ENCODE results near the gene SQOR.

SQOR gene

GRCh38 chr15:45634432-45635190 lies at the start of gene SQOR:
Gene SQOR, plus strand, starts transcription at chr15:45635029. Its CDS starts 23,895 bp downstream, at chr15:45658924.
- peak; percentile 74 for DNase-seq (ENCODE audit: low read depth)

DNA sequence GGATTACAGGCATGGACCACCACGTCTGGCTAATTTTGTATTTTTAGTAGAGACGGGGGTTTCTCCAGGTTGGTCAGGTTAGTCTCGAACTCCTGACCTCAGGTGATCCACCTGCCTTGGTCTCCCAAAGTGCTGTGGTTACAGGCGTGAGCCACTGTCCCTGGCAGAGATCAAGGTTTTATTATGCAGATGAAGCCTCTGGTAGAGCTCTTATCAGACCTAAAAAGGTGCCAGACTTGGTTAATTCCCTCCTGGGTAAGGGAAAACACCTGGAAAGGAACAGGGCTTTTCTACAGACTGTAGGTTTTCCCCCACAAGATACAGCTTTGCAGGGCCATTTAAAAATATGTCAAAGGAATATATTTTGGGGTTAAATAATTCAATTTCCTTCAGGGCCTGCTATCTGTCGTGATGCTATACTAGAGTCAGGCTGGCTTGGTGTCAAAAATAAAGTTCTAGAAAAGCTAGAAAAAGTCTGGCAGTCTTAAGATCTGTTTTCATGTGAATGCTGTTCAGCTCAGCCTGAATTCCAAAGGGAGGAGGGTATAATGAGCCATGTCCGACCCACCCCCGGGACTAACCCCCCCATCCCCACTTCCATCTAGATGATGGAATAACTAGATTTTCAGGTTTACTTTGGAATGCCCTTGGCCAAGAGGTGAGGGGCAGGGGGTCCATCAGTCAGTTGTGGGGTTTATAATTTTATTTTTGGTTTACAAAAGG lies 49.6 kb upstream of the SQOR start:
- no peak for DNase-seq (ENCODE audit: low read depth)

DNA sequence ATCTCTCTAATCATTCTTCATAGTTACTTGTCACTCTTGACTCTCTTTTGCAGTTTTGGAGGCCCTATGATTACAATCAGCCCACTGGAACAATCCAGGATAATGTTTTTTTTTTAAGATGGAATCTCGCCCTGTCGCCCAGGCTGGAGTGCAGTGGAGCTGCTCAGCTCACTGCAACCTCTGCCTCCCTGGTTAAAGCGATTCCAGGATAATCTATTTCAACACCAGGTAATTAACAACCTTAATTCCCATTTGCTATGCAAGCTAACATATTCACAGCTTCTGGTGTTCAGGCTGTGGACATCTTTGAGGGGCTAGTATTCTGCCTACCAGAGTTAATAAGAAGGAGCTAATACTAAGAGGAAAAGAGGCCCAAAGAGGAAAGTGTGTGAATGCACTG lies 48.7 kb upstream of the SQOR start:
- no peak for DNase-seq (ENCODE audit: low read depth)

GRCh38 chr15:45586601-45587094 lies 48.2 kb upstream of the SQOR start:
- no peak for DNase-seq (ENCODE audit: low read depth)

DNA sequence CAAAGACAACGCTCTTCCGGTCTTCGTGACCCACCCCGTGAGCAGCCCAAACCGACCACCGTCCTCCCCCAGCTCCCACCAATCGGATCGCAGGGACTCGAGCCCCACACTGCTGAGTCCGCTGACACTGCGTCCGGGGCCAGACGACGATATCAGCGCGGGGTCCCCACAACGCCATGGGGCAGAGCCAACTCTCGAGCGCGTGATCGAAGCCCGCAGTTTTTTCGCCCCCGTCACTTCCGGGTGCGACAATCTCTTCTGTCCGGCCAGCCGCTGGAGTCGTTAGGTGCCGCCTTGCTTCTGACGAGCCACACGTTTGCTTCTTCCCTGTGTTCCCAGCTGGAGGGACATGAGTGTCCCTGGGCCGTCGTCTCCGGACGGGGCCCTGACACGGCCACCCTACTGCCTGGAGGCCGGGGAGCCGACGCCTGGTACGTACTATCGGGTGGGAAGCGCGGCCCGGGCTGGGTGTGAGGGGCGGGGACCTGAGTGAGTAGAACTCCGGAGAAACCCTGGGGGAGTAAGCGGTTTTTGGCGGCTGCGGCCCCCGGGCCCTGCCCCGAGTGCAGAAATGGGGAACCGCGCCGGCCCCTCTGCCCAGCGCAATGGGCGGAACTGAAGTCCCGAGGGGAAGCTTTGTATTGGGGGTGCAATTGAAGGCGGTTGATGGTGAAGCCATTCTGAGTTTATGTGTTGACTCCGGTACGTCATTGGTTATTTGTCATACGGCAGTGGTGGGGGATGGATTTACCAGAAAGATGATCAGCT lies 47.5 kb upstream of the SQOR start, which contains the start of gene BLOC1S6:
TSS of gene BLOC1S6 (plus strand) at position 285 of the 768 bp plus-strand sequence. CDS start at position 350, 65 bp downstream.
- peak; percentile 89 for DNase-seq (ENCODE audit: low read depth)

DNA sequence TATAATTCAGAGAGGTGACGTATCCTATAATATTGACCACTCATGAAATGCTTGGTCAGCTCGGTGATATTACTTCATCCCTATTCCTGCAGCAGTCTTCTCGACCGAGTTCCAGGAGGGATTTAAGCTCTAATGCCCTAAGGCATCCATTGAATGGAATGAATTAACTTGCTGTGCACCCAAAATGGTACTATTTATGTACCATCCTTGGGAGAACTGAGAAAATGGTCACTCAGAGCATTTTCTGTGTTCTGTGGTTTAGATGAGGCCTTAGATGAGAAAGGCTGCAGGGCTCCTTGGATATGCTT lies 47.0 kb upstream of the SQOR start:
- no peak for DNase-seq (ENCODE audit: low read depth)

DNA sequence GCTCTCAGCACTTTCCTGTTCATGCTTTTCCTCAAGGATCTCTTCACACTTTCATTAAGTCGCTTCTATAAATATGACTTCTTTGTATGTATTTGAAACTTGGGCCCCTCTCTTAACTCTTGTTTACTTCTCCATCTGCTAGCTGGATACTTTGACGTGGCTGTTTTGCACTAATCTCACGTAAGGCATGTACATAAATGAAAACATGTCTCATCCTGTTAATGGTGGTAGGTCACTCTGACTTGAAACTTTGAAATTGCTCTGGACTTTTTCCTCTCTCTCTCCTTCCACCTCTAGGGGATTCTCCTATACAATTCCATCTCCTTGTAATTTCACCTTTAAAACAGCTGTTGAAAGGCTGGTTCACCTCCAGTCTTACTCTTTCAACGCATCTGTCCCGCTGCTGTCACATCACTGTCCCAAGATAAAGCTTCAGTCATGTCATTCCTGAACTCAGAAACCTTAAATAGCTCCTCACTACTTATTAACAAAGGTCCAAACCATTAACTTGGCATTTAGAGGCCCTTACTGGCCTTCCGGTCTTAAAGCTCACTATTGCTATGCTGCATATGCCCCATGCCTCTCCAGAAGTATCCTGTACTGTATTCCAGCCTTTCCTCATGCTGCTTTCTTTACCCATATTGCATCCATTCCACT lies 46.5 kb upstream of the SQOR start:
- peak; percentile 18 for DNase-seq (ENCODE audit: low read depth)

DNA sequence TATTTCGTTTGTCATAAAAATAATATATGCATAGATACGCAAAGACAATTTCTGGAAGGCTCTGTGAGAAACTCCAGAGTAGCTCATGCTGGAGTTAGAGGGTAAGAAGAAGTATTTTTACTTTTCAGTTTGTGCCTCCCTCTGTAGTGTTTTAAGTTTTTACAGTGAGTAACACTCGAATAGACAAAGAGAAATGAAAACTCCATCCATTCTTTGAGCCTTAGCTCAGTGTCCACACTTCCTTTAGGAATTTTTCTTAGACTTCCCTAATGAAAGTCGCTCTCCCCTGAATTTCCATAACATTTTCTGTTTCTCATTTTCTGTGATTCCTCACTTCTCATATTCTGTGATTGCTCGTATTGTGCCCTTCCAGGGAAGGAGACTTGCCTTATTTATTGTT lies 45.6 kb upstream of the SQOR start:
- DNase-seq (ENCODE audit: low read depth): peak; percentile 44

DNA sequence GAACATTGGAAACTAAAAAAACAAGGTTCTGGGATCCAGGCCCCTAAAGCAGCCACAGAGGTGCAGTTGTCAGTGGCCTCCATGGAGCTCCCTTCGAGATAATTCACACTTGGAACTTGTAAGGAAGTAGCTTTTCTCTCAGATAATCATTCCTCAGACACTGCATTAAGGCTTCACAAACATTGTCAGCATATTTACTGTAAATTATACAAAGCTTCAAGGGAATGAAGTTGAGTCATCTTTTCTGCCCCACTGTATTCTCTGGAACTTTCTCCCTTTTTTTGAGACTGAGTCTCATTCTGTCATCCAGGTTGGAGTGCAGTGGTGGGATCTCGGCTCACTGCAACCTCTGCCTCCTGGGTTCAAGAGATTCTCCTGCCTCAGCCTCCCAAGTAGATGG lies 40.5 kb upstream of the SQOR start:
- DNase-seq (ENCODE audit: low read depth): peak; percentile 34

GRCh38 chr15:45594835-45595530 lies 39.8 kb upstream of the SQOR start:
- no peak for DNase-seq (ENCODE audit: low read depth)

- DNase-seq (ENCODE audit: low read depth): no peak
These were observed 30.9 kb upstream of the SQOR start for GRCh38 chr15:45603881-45604280.

GRCh38 chr15:45604326-45604725 lies 30.5 kb upstream of the SQOR start:
- no peak for DNase-seq (ENCODE audit: low read depth)

DNA sequence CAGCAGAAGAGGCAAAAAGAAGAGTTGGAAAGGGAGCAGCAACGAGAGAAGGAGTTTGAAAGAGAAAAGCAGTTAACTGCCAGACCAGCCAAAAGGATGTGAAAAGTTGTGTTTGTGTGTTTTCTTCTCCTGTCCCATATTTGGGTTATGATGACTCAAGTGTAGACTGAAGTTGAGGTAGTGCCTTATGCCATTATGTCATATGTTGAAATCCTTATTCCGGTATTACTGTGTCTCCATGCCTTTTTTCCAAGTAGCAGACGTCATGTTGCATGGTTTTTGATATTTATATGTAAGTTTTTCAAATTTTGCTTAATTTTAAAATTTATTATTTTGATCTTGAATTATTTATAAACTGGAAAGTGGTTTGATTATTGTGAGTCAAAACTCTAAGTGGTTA lies 28.4 kb upstream of the SQOR start:
- no peak for DNase-seq (ENCODE audit: low read depth)

DNA sequence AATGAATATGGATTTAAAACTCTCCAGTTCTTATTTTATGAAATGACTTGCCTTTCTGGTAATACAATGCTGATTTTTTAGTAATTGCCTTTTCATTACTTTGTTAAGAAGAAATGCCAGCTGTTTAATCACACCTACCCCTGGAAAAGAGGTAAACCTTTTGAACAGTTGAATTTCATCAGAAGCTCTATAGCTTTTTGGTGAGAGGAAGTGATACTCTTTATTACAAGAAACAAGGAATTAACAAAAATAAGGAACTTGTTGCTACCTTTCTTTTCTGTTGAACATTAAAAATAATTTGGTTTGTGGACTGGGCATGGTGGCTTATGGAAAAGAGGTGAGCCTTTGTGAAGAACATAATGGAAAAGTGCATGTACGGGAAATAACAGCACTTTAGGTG lies 28.0 kb upstream of the SQOR start:
- no peak for DNase-seq (ENCODE audit: low read depth)

- peak; percentile 29 for DNase-seq (ENCODE audit: low read depth)
These were observed 23.5 kb upstream of the SQOR start for GRCh38 chr15:45611305-45611704.

GRCh38 chr15:45612790-45613415 lies 21.9 kb upstream of the SQOR start:
- peak; percentile 44 for DNase-seq (ENCODE audit: low read depth)

GRCh38 chr15:45616901-45617323 lies 17.9 kb upstream of the SQOR start:
- no peak for DNase-seq (ENCODE audit: low read depth)

DNA sequence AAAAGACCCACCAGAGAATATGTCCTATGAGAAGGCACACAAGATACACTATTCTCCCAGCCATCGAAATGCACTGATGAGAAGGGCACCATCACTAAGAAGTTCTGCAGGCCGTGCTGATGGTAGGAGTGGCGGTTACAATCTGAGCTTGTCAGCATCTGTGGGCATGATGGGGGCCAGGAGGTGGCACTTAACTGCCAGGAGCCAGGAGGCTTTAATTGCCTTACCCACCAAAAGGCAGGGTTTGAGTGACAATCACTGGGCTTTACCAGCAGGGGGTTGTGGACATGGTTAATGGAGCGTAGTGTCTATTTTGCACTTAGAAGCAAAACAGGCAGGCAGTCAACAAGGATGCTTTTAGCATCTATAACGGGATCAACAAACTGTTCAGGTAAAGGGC lies 16.0 kb upstream of the SQOR start:
- DNase-seq (ENCODE audit: low read depth): no peak

- no peak for DNase-seq (ENCODE audit: low read depth)
These were observed 6.7 kb upstream of the SQOR start for GRCh38 chr15:45628136-45628535.

- DNase-seq (ENCODE audit: low read depth): peak; percentile 94
These were observed 3.7 kb upstream of the SQOR start for GRCh38 chr15:45630917-45631691.
